ENCODE data around the gene IGF2BP2. TPM values are rescaled to one million over a fixed set of nuclear protein-coding genes. Genes with fewer than 3 reads are reported as not detected.
"Not testable (repeated sequence)": the region's sequence is repeated elsewhere in the genome, so short reads cannot be mapped to it uniquely, and the experiment has no call there.

The IGF2BP2 gene
- total RNA-seq, 1 donor from 2014 or later: 26.7 TPM

DNA sequence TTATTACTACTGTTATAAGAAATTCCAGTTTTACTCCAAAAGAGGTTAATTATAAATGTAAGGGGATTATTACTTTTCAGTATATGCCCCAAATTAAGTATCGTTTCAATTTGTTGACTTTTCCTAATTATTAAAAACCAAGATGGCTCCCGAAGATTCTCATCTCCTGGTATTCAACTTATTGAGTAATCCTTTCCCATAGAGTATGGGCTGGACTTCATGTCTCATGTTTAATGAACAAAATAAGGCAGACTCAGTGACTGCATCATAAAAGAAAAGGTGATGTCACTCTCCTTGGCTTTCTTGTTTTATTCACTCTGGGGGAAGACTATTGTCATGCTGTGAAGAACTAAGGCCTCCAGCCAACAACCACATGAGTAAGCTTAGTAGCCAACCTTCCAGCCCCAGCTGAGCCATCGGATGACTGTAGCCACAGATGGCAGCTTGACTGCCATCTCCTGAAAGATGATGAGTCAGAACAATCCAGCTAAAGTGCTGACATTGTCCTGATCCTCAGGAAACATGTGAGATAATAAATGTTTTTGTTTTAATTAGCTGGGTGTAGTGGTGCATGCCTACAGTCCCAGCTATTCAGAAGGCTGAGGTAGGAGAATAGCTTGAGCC lies 17.3 kb downstream of the IGF2BP2 start:
- no peak for DNase-seq (ENCODE audit: low spot score)

DNA sequence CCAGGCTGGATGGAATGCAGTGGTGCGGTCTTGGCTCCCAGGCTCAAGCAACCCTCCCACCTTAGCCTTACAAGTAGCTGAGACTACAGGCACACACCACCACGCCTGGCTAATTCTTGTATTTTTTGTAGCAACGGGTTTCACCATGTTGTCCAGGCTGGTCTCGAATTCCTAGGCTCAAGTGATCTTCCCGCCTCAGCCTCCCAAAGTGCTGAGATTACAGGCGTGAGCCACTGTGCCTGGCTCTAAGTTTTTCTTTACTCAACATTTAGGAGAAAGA lies 26.1 kb downstream of the IGF2BP2 start:
- DNase-seq (ENCODE audit: low spot score): not testable (repeated sequence)

DNA sequence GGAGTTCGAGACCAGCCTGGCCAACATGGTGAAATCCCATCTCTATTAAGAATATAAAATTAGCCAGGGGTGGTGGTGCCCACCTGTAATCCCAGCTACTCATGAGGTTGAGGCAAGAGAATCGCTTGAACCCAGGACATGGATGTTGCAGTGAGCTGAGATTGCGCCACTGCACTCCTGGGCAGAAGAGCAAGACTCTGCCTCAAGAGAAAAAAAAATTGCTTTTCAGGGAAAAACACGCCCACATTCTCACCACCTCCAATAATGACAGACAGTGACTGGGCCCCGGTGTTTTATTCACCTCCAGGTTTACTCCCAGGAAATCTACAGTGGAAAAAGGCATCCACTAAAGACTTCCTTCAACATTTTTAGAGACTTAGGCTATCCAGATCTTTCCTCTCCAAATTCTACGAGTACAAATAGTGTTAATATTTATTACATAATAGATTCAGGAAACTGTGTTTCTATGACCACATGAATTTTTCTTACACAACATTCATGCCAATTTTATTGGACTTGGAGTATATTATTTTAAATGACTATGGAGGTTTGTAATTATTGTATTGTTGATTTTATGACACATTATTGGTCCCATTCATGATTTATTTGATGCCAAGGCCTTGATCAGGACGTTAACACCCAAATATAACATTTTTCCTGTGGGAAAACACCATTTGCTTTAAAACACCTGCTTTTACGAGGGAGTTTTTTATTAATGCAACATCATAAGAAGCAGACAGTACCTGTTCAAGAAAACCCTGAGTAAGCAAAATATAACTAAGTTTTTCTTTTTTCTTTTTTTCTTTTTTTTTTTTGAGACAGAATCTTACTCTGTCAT lies 26.6 kb downstream of the IGF2BP2 start:
- DNase-seq (ENCODE audit: low spot score): no peak

DNA sequence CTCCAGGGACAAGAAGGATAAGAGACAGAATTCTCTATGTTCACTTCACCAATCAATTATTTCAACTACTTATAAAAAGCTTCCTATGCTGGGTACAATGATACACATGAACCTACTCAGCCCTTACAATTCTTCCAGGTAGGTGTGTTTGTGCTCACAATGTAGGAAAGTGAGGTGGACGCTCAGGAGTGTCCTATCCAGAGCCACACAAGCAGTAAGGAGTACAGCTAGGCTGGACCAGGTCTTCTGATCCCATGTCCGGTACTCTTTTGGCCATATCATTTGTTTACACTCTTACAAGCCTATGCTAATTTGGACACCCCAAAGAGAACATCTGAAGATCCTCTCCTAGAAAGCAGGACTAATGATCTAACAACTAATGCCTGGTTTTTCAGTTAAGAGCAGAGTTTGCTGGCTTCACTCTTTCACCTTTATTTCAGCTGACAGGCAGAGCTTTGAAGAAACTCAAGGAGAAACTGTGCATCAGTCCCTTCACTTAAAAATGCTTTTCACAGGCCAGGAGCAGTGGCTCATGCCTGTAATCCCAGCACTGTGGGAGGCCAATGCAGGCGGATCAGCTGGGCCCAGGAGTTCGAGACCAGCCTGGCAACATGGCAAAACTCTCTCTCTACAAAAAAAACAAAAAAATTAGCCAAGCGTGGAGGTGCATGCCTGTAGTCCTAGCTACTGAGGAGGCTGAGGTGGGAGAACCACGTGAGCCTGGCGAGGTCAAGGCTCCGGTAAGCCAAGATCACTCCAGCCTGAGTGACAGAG lies 27.5 kb downstream of the IGF2BP2 start:
- DNase-seq (ENCODE audit: low spot score): no peak

DNA sequence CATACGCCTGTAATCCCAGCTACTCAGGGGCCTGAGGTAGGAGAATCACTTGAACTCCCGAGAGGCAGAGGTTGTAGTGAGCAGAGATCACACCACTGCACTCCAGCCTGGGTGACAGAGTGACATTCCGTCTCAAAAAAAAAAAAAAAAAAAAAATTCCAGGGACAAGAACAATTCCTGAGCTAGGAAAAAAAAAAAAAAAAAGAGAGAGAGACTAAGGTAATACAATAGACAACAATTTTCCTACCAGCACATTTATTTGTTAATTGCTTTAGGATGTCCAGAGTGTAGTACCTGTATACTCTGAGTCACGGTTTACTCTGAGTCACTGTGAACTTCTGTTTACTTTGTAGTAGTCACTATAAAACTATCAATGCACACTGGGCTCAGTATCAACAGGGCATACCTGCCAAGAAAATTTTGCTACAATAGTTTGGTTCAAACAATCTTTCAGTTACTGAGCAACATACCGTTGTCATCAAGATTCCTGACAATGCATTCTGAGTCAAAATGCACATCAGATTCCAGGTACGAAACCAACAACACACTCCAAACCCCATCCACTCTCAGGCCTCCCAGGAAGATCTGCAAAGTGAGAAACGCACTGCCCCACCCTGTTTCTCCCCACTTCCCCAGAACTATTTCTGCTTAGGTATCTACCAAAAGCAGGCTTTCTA lies 28.3 kb downstream of the IGF2BP2 start:
- DNase-seq (ENCODE audit: low spot score): peak; percentile 51

DNA sequence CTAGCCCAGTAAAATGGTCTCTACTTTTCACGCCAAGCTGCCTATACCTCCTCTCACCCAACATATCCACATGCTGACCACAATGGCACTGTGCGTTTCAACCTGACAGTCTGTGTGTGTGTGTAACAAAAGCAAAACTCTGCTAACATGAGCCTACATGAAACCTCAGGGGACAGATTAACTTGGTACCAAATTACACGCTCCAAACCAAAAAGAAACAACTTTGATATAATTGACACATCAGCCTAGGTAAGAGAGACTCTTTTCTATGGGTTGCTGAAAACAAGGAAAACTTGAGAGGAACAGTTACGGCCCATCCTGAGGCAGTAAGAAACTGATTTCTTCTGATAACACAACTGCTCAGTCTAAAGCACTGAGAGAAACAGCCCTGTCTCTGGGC lies 31.5 kb downstream of the IGF2BP2 start:
- no peak for DNase-seq (ENCODE audit: low spot score)

DNA sequence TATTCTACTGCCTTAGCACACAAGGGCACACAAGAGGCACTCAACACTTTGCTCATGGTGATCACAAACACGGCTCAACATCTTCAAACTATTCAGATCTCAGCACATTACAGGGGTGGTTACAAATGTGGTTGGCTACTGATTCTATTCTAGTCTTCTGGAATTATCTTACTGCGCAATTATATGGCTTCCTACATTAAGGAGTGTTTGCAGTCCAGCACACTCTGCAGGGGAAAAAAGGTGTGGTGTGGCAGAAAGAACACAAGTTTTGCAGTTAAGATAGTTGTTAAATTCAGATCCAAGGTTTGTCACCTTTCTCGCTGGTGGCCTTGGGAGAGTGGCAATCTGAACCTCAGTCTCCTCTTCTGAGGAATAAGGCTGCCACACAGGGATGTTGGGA lies 31.9 kb downstream of the IGF2BP2 start:
- no peak for DNase-seq (ENCODE audit: low spot score)

DNA sequence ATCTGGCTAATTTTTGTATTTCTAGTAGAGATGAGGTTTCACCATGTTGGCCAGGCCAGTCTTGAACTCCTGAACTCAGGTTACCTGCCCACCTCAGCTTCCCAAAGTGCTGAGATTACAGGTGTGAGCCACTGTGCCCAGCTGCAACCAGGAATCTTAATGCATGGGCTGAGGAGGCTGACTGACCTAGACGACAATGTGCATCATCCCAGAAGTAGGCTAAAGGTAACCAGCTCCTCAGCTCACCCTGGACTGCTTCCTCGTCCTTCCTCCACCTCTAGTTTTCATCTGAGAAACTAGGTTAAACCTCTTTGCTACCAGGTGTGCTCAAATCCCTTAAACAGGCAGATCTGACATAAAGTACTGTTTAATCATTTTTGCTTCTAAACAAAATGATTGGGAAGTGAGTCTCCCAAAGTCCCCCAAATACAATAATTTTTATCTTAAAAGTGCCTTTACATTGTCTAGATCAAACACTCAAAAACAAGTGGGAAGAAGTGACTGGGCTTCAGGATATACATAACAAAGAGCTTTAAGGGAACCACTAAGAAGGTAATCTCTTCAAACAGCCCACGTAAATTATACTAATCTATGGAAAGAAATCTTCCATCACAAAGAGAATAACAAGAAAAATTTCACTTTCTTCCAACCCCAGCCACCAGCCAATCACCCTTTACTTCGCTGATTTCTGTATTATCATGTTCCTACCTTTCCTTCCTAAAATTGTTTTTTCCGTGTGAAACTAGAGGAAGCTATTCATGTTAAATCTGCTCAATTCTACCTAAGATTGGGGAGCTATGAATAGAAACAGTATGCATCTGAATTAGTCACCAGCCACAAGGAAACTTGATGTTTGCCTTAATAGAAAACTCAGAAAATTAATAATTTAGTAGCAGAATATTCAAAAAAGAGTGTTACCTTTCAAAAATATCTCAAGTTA lies 34.7 kb downstream of the IGF2BP2 start:
- no peak for DNase-seq (ENCODE audit: low spot score)

DNA sequence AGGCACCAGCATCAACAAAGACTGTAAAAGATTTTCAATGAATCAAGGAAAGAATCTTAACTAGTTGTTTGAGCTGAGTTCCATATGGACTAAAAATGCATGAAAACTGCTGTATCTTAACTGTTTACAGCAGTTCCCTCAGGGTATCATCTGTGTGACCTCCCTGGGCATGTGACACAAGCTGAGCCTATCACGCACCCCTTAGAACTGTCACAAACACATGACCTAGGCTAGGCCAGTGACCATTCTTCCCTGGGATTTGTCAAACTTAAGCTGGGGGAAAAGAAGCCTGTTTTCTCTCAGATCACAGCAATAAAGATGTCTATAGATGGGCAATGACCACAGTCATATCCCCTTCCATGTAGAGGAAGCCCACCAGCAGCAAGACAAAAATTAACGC lies 35.7 kb downstream of the IGF2BP2 start:
- DNase-seq (ENCODE audit: low spot score): no peak

DNA sequence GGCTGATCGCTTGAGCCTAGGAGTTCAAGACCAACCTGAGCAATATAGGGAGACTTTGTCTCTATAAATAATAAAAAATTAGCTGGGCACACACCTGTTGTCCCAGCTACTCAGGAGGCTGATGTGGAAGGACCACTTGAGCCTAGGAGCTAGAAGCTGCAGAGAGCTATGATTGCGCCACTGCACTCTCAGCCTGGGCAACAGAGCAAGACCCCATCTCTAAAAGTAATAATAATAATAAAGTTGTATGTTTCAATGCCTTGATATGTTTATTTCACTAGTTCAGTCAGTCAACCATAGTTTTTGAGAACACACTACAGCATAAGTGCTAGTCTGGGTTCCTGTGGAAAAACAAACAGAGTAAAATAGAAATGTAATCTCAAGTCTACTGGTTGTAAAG lies 36.5 kb downstream of the IGF2BP2 start:
- DNase-seq (ENCODE audit: low spot score): no peak

DNA sequence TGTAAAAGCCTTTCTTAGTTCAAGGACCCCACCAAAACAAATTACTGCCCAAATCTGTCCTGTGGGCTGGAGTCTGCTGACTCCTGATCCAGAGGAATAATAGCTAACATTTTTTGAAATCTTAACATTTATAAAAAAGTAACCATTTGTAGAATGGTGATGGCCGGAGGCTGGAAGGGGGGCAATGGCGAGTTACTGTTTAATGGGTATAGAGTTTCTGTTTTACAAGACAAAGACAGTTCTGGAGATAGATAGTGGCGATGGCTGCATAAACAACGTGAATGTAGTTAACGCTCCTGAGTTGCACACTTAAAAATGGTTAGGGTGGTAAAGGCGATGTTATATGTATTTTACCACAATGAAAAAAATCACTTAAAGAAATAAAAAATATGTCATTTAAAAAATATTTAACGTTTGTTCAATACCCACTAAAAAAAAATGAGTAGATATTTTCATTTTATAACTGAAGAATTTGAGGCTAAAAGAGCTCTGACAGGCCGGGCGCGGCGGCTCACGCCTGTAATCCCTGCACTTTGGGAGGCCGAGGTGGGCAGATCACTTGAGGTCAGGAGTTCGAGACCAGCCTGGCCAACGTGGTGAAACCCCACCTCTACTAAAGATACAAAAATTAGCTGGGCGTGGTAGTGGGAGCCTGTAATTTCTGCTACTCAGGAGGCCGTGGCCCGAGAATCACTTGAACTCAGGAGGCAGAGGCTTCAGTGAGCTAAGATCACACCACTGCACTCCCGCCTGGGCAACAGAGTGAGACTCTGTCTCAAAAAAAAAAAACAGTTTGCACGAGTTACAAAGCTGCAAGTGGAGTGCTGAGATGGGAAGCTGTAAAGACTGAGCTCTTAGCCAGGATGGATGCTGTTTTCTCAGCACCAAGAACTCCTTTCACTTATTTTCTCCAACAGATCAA lies 37.6 kb downstream of the IGF2BP2 start:
- no peak for DNase-seq (ENCODE audit: low spot score)

DNA sequence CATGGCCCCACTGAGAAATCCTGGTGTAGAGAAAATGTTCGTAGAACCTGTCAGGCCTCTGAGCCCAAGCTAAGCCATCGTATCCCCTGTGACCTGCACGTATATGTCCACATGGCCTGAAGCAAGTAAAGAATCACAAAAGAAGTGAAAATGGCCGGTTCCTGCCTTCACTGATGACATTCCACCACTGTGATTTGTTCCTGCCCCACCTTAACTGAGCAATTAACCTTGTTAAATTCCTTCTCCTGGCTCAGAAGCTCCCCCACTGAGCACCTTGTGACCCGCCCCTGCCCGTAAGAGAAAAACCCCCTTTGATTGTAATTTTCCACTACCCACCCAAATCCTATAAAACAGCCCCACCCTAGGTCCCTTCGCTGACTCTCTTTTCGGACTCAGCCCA lies 38.6 kb downstream of the IGF2BP2 start:
- not testable (repeated sequence) for DNase-seq (ENCODE audit: low spot score)

DNA sequence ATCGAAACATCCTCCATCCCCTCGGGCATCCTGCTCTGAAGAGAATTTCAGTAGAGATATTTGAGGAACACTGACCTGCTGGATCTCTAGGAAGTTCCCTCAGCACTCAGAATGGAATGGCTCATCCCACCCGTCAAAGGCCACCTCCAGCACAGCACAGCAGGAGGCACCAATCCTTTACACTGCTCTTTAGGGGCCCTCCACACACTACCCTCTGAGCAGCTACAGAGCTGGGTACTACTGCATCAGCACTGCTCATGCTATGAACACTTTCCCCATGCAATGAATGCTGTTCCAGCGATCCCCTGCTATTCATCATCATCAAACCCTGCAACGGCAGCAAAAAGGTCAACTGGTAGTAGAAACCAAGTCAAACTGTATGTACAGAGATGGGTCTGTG lies 40.5 kb downstream of the IGF2BP2 start:
- DNase-seq (ENCODE audit: low spot score): no peak

DNA sequence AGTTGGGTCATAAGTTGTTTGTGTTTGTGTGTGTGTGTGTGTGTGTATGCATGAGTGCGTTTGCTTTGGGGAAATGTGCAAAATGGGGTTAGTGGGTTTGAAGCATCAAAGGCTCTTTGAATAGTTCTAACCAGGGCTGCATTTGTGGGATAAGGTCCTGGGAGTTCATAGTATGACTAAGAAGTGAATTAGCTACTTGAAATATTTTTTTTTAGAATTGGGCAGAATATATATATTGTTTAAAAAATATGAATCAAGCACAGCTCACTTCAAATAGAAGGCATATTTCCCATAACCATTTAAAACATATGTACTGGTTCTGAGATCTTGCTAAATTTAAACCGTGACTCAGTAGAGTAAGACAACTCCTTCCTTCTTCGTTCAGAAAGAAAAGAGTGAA lies 43.1 kb downstream of the IGF2BP2 start:
- DNase-seq (ENCODE audit: low spot score): no peak

DNA sequence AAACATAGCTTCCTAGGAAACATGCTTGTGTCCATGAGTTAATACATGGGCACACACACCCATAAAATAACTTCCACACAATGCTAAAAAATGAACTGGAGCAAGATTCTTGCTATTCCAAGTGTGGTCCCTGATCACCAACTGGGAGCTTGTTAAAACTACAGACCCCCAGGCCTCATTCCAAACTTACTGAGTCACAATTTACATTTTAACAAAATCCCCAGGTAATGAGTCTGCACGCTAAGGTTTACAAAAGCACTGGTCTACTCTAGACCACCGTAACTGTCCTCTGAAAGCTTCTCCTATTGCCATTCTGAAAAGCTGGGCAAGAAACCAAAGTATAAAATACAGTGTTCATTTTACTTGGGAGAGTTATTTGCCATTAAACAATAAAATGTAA lies 45.4 kb downstream of the IGF2BP2 start:
- no peak for DNase-seq (ENCODE audit: low spot score)

DNA sequence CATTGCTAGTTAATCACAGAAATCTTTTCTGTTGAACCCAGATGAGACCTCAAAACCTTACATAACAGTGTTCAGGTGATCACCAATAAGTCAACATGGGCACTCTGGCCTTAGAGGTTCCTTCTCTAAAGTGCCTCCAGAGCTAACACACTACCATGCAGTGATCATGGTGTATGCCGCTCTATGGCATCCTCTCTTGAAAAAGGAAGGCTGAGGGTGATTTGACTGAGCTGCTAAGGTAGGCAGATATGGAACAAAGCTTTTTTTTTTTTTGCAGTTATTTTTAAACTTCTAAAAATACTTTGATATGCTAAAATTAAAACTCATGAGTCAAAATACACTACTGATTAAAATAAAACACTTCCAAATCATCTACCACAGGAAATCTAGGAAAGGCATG lies 46.0 kb downstream of the IGF2BP2 start:
- DNase-seq (ENCODE audit: low spot score): no peak

DNA sequence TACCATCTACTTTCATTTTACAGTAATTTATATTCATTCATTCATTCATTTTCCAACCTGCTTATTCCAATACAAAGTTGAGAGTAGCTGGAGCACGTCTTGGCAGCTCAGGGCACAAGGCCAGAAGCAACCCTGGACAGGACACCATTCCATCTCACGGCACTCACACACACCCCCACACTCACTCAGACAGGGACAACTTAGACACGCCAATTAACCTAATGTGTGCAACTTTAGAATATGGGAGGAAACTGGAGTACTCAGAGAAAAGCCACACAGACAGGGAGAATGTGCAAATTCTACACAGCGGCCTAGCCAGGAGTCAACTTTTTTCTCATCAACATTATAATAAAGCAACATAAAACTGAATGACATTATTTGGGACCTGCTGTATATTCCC lies 46.7 kb downstream of the IGF2BP2 start:
- DNase-seq (ENCODE audit: low spot score): no peak

DNA sequence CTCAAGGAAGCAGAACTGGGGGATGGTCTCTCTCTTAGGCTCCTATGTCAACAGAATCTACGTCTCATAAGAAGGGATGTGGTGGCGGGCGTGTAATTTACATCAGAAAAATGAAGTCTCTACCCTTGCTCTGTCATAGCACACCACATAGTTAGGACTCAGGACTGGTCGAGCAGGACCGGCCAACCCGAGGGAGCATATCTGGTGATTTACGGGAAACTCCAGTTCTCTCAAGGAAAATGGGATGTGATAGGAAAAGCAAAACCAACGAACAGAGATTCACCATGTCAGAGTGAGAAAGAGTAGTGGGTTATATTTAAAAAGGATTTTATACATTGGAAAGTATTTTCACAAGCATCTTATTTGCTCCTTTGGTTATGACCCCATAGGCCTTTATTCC lies 54.7 kb downstream of the IGF2BP2 start:
- no peak for DNase-seq (ENCODE audit: low spot score)

DNA sequence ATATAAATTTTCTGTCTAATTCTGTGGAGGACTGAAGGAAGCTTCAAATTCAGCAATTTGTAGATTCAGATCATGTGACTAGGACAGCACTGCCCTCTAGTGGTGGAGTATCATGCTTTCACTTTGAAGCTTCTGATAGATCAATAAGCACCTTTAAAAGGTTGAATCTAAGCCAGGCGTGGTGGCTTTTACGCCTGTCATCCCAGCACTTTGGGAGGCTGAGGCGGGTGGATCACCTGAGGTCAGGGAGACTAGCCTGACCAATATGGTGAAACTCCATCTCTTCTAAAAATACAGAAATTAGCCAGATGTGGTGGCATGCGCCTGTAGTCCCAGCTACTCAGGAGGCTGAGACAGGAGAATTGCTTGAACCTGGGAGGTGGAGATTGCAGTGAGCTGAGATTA lies 56.3 kb downstream of the IGF2BP2 start:
- DNase-seq (ENCODE audit: low spot score): peak; percentile 69

DNA sequence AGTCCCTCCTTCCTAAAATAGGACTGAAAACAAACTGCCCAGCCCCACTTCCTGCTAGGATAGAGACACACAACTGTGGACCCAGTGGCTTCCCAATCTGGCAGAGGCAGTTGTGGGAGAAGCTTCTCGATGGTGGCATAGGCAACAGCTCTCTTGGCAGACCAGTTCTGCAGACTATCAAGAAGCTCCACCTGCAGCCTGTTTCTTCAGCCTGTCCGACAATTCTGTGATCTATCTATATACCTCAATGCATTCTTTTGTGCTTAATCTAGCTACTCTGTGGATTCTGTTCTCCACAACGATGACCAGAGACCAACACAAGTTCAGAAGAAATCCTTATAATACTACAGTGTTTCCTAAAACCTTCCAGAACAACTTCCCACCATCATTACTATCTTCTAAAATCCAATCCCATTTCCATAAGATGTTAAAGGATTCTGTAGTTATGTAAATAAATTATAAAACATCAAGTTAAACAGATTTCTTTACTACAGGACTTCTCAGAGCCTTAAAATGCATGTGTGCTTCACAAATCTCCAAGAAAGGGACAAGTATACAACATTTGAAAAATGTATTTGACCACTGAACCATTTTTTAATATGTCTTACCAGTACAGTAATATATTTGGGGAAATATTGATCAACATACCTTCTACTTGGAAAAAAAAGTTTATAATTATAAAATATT lies 57.7 kb downstream of the IGF2BP2 start:
- DNase-seq (ENCODE audit: low spot score): no peak
